ENCODE data around the gene GABBR2. TPM values are rescaled to one million over a fixed set of nuclear protein-coding genes. Genes with fewer than 3 reads are reported as not detected.

Gene GABBR2
- total RNA-seq, 2 experiments from 2014 or later, result not detected

DNA sequence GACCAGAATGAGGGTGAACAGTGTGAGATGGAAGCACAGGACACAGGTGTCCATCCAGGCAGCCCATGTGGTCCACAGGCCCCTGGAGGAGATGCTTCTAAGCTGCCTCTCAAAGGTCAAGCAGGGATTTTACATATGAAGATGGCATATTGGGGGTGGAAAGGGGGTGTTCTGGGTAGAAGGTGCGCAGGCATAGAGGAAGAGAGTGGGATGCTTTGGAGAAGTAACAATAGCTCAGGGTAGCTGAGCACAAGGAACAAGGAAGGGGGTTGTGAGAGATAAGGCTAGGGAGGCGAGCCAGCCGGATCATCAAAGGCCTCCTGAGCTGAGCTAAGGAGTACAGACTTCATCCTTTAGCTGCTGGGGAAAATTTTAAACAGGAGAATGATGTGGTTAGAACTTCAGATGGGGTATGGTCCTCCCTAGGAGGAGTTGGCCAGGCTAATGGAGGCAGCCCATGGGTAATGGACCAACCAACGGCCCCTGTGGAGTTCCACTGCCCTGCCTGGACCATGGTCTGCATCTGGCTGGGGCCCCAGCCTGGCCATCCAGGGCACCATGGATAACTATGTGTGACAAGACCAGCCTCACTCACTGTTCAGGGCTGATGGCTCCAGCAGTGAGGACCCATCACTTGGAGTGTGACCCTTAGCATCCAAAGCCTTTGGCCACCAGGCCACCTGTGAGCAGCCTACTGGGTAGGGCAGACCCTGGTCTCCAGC lies 366.5 kb downstream of the GABBR2 start:
- POLR2A ChIA-PET, result interaction anchor here (0.6 kb wide), 2 partner anchors 219 to 817 kb away, joined by 3 read pairs; no protein-coding TSS in a partner anchor
- Mint-ChIP-seq H3K27ac (no peak overlapping the region), H3K4me1 (no peaks in the 10 kb centered on the region), H3K9me3 (ENCODE audit: low read depth) (no peaks in the 10 kb centered on the region), H3K4me3 (no peak overlapping the region), H3K36me3 (ENCODE audit: low read depth) (no peaks in the 10 kb centered on the region), H3K27me3 (peaks cover 26% of the 10 kb centered on the region)
- intact Hi-C loops (cut with DNase I, micrococcal nuclease), result no loop called here
- ATAC-seq (no peak), DNase-seq (no peak)
- CTCF ChIA-PET, result no interaction called here

DNA sequence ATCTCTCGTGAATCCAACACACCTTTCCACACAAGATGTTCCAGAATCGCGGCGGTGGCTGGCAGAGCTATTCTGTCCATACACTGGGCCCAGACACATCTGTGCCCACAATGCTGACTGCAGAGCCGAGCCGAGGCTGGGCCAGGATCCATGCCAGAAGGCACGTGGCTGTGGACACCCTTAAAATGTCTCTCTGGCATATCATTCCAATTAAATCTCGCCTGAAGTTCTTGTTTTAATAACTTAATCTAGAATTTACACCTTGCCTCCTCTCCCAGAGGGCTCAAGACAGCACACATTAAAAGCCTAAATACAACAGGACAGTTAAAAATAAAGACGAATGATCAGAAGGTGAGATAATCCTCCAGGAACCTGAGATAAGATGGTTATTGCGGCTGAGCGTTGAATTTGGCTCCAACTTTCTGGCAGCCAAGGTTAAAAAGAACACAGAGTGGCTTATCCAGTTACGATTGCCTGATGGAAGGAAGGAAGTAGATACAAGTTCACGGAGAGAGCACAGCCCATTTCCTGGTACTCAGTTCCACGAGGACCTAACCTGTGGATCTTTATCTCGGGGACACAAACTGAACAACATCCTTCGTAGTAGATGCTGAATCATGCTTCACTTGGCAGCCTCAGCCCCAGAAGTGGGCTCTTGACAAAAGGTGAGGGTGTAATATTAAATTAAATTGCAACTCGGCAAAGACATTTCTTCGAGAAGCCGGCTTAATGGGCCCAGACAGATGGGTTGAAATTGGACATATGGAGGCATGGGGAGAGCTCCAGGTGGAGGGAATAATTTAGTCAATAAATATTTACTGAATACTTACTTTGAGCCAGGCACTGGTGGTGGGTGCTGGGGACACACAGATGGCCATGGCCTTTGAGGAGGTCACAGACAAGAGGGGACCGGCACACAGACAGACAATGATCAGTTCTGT lies 367.3 kb downstream of the GABBR2 start:
- ATAC-seq (no peak), DNase-seq (no peak)
- Mint-ChIP-seq H3K4me1 (no peaks in the 10 kb centered on the region), H3K4me3 (no peak overlapping the region), H3K9me3 (ENCODE audit: low read depth) (no peaks in the 10 kb centered on the region), H3K36me3 (ENCODE audit: low read depth) (no peaks in the 10 kb centered on the region), H3K27me3 (peaks cover 21% of the 10 kb centered on the region), H3K27ac (no peak overlapping the region)
- intact Hi-C loops (cut with DNase I, micrococcal nuclease), result no loop called here
- CTCF ChIA-PET, result no interaction called here
- POLR2A ChIA-PET, result interaction anchor here (0.6 kb wide), 1 partner anchor 816 kb away, joined by 3 read pairs; no protein-coding TSS in a partner anchor

DNA sequence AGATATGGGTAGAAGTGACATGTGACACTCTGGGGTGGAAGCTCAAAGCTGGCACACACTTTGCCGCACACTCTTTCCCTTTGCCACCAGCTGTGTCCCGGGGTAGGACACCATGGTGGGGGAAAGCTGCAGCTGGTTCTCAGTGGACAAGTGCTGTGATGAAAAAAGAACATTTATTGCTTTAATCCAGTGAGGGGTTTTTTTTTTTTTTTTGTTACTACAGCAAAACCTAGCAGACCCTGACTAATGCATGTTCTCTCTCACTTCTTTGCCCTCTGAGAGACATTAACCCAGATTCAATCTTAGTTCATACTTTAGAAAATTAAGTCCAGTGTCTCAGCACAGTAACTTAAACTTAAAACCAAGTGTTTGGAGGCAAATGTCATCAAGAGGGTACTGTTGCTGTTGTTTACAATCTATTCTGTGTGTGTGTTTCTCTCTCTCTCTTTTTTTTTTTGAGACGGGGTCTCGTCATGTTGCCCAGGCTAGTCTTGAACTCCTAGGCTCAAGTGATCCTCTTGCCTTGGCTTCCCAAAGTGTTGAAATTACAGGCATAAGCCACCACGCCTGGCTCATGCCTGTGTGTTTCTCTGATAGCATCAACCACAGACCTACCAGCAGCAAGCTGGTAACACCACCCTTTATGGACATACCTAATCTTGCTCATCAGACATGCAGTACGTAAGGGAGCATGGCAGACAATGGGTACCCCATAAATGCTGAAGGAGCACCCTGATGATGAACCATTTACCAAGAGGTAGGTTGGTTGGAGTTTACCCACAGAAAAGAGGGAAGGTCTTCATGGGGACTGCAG lies 368.5 kb downstream of the GABBR2 start:
- Mint-ChIP-seq H3K4me1 (no peaks in the 10 kb centered on the region), H3K27me3 (peaks cover 27% of the 10 kb centered on the region), H3K36me3 (ENCODE audit: low read depth) (no peaks in the 10 kb centered on the region), H3K27ac (no peak overlapping the region), H3K4me3 (no peak overlapping the region), H3K9me3 (ENCODE audit: low read depth) (no peaks in the 10 kb centered on the region)
- no peak for ATAC-seq
- ChIA-PET POLR2A (no interaction called here), CTCF (no interaction called here)
- DNase-seq, result no peak
- intact Hi-C loops (cut with DNase I, micrococcal nuclease), result no loop called here

DNA sequence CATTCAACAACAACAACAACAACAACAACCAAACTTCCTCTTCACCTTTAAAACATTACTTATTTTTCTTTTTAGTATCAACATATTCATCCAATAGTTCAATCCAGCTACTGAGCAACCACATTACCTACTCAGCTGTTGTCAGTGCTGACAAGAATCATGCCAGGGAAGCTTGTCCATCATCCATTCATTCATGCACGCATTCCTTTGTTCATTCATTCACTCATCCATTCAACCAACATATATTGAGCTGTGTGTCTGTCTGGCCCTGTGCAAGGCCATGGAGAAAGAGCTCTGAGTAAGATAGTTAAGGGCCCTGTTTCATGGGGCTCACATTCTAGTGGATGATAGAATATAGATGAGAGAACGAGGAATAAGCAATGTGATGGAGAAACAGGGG lies 373.1 kb downstream of the GABBR2 start:
- Mint-ChIP-seq H3K4me1 (no peaks in the 10 kb centered on the region), H3K4me3 (no peak overlapping the region), H3K27me3 (peaks cover 17% of the 10 kb centered on the region), H3K27ac (no peak overlapping the region), H3K9me3 (ENCODE audit: low read depth) (no peaks in the 10 kb centered on the region), H3K36me3 (ENCODE audit: low read depth) (no peaks in the 10 kb centered on the region)
- ChIA-PET POLR2A (no interaction called here), CTCF (interaction anchor here (0.6 kb wide), 2 partner anchors 79 to 119 kb away, joined by 3 read pairs; no protein-coding TSS in a partner anchor)
- DNase-seq (no peak), ATAC-seq (no peak)
- intact Hi-C loops (cut with DNase I, micrococcal nuclease), result no loop called here

DNA sequence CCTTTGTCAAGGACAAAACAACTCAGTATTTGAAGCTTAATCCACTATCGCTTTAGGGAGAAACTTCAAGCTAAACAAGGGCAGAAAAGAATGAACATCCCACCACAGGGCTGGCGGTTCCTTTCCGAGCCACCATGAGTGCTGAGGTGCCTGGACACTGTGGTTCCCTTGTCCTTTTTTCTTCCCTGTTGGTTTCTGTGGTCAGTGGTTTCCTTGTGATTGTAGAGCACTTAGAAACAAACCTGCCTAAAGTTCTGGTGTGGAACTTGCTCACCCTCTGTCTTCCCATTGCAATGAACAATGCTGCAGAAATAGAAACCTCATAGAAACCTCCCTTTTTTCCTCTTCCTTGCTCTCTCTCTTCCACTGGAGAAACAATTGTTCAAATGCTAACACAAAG lies 373.9 kb downstream of the GABBR2 start:
- DNase-seq, result no peak
- no peak overlapping the region for H3K4me3 Mint-ChIP-seq
- intact Hi-C loops (cut with DNase I, micrococcal nuclease), result no loop called here
- ChIA-PET POLR2A (no interaction called here), CTCF (no interaction called here)
- H3K36me3 Mint-ChIP-seq (ENCODE audit: low read depth), result no peaks in the 10 kb centered on the region
- H3K27me3 Mint-ChIP-seq, result peaks cover 17% of the 10 kb centered on the region
- no peaks in the 10 kb centered on the region for H3K4me1 Mint-ChIP-seq
- H3K27ac Mint-ChIP-seq, result no peak overlapping the region
- no peaks in the 10 kb centered on the region for H3K9me3 Mint-ChIP-seq (ENCODE audit: low read depth)
- ATAC-seq, result no peak

DNA sequence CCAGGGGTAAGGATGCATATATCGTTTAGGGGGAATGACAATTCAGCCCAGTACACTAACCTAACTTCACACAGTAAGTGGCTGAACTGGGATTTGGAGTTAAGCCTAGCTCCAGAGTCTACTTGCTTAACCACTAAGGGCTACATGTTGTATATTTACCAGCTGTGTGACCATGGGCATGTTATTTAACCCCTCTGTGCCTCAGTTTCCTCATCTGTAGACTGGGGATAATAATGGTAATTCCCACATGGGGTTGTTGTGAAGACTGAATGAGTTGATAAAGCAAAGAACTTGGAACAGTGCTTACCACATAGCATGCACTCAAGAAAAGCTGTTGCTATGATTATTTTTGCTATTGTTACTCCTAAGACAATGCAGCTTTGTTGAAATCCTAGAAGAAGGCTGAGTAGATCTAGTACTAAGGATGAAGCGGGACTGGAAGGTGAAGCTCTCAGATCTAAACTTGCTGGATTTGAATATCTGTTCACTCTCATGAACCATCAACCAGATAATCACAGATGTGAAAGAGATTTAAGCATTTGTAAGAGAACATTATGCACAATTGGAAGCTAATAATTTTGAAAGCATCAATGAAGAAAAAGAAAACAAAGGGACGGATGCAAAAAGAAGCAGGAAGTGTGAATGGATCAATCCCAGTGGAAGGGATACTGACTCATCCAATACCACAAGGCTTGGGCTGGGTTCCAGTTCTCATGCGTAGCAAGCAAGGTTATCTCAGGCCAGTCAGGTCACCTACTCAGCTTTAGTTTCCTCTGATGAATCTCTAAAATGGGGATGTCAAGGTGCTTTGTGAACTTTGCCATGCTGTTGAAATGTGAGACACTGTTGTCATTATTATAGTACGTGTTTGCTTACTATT lies 374.8 kb downstream of the GABBR2 start:
- Mint-ChIP-seq H3K27ac (no peak overlapping the region), H3K9me3 (ENCODE audit: low read depth) (no peaks in the 10 kb centered on the region), H3K27me3 (peaks cover 14% of the 10 kb centered on the region), H3K4me3 (no peak overlapping the region), H3K4me1 (no peaks in the 10 kb centered on the region), H3K36me3 (ENCODE audit: low read depth) (no peaks in the 10 kb centered on the region)
- POLR2A ChIA-PET, result no interaction called here
- CTCF ChIA-PET, result interaction anchor here (0.5 kb wide), 1 partner anchor 761 kb away, joined by 3 read pairs; no protein-coding TSS in a partner anchor
- DNase-seq, result no peak
- intact Hi-C loops (cut with DNase I, micrococcal nuclease), result no loop called here
- no peak for ATAC-seq

DNA sequence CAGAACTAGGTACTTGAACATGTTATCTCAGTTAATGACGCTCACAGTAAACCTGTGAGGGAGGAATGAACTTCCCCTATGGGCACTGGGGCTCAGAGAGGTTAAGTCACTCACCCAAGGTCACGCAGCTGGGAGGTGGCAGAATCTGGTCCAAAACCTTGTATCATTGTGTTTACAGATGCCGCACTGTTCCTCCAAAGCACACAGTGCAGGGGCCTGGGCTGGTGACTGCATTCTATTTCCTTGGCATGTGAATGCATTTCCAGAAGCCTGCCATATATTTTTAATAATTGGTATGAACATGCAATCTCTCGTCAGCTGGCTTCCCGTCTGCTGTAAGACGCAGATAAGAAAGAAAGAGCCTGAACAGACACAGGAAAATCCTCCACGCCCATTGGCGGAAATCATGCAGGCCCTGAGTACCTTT lies 376.3 kb downstream of the GABBR2 start:
- intact Hi-C loops (cut with DNase I, micrococcal nuclease), result no loop called here
- H3K9me3 Mint-ChIP-seq (ENCODE audit: low read depth), result no peaks in the 10 kb centered on the region
- H3K27me3 Mint-ChIP-seq, result peaks cover 15% of the 10 kb centered on the region
- ChIA-PET POLR2A (no interaction called here), CTCF (no interaction called here)
- no peaks in the 10 kb centered on the region for H3K36me3 Mint-ChIP-seq (ENCODE audit: low read depth)
- ATAC-seq (no peak), DNase-seq (no peak)
- H3K27ac Mint-ChIP-seq, result no peak overlapping the region
- no peak overlapping the region for H3K4me3 Mint-ChIP-seq
- H3K4me1 Mint-ChIP-seq, result no peaks in the 10 kb centered on the region

- ChIA-PET POLR2A (no interaction called here), CTCF (interaction anchor here (0.9 kb wide), 1 partner anchor 16 kb away, joined by 3 read pairs; no protein-coding TSS in a partner anchor)
- DNase-seq, result no peak
- no peak for ATAC-seq
- Mint-ChIP-seq H3K27ac (no peak overlapping the region), H3K4me3 (no peak overlapping the region), H3K36me3 (ENCODE audit: low read depth) (no peaks in the 10 kb centered on the region), H3K9me3 (ENCODE audit: low read depth) (no peaks in the 10 kb centered on the region), H3K4me1 (no peaks in the 10 kb centered on the region), H3K27me3 (peaks cover 12% of the 10 kb centered on the region)
- intact Hi-C loops (cut with DNase I, micrococcal nuclease), result no loop called here
These were observed 377.0 kb downstream of the GABBR2 start for GRCh38 chr9:98331536-98332259.

DNA sequence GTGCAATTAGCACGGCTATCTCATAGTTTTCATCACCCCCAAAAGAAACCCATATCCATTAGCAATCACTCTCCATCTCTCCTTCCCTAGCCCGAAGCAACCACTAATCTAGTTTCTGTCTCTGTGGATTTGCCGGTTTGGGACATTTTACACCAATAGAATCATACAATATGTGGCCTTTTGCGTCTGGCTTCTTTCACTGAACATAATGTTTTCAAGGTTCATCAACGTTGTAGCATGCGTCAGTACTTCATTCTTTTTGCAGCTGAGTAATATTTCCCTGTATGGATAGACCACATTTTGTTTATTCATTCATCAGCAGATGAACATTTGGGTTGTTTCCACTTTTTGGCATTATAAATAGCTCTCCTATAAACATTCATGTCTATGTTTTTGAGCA lies 377.9 kb downstream of the GABBR2 start:
- no peak overlapping the region for H3K4me3 Mint-ChIP-seq
- DNase-seq, result no peak
- no peaks in the 10 kb centered on the region for H3K4me1 Mint-ChIP-seq
- no peaks in the 10 kb centered on the region for H3K36me3 Mint-ChIP-seq (ENCODE audit: low read depth)
- ChIA-PET CTCF (interaction anchor here (0.9 kb wide), 1 partner anchor 17 kb away, joined by 3 read pairs; no protein-coding TSS in a partner anchor), POLR2A (no interaction called here)
- no peak overlapping the region for H3K27ac Mint-ChIP-seq
- no peaks in the 10 kb centered on the region for H3K9me3 Mint-ChIP-seq (ENCODE audit: low read depth)
- intact Hi-C loops (cut with DNase I, micrococcal nuclease), result no loop called here
- peaks cover 9% of the 10 kb centered on the region for H3K27me3 Mint-ChIP-seq
- ATAC-seq, result no peak

GRCh38 chr9:98329904-98330303 lies 378.8 kb downstream of the GABBR2 start:
- Mint-ChIP-seq H3K4me1 (no peaks in the 10 kb centered on the region), H3K4me3 (no peak overlapping the region), H3K27ac (no peak overlapping the region), H3K36me3 (ENCODE audit: low read depth) (no peaks in the 10 kb centered on the region), H3K27me3 (peaks cover 6% of the 10 kb centered on the region), H3K9me3 (ENCODE audit: low read depth) (no peaks in the 10 kb centered on the region)
- ATAC-seq, result no peak
- intact Hi-C loops (cut with DNase I, micrococcal nuclease), result no loop called here
- POLR2A ChIA-PET, result no interaction called here
- CTCF ChIA-PET, result interaction anchor here (0.6 kb wide), 1 partner anchor 828 kb away, joined by 3 read pairs; no protein-coding TSS in a partner anchor
- DNase-seq, result no peak

Data from activated CD4-positive, alpha-beta T cell treated with anti-CD3 and anti-CD28 coated beads for 36 hours (primary cell).